Measurements from ENCODE around the gene OPN1LW. TPM values are rescaled to one million over a fixed set of nuclear protein-coding genes. Genes with fewer than 3 reads are reported as not detected.

OPN1LW gene
- total RNA-seq, 1 experiment from 2014 or later, result not detected

DNA sequence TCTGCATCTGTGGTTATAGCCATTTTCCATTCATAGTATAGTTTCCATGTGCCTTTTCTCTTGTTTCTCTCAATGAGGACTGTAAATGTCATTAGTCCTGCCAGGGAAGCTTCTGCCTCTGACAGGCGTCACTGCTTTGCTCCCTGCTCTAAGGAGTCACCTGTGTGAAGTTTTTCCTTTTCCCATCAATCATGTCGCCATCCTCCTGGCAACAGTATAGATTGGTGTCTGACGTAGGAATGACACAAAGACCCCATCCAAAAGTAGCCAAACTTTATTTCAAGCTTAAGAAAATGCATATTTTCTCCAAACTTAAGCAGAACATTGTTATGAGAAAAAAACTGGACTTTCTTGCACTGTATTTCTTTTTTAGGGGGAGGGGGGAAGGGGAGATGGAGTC is 23.5 kb upstream of the OPN1LW start:
- intact Hi-C loops (cut with micrococcal nuclease; ENCODE audit: unreplicated experiment), result no loop called here
- POLR2A ChIA-PET (ENCODE audit: low non-redundant PET), result no interaction called here
- H3K36me3 ChIP-seq (ENCODE audit: insufficient read depth, low read length, poor library complexity, severe bottlenecking), result no peaks in the 10 kb centered on the region
- TF ChIP-seq, protein P1, sequence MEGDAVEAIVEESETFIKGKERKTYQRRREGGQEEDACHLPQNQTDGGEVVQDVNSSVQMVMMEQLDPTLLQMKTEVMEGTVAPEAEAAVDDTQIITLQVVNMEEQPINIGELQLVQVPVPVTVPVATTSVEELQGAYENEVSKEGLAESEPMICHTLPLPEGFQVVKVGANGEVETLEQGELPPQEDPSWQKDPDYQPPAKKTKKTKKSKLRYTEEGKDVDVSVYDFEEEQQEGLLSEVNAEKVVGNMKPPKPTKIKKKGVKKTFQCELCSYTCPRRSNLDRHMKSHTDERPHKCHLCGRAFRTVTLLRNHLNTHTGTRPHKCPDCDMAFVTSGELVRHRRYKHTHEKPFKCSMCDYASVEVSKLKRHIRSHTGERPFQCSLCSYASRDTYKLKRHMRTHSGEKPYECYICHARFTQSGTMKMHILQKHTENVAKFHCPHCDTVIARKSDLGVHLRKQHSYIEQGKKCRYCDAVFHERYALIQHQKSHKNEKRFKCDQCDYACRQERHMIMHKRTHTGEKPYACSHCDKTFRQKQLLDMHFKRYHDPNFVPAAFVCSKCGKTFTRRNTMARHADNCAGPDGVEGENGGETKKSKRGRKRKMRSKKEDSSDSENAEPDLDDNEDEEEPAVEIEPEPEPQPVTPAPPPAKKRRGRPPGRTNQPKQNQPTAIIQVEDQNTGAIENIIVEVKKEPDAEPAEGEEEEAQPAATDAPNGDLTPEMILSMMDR (conservative IDR thresholded peaks at IDR 0.05; ENCODE audit: low read depth, low read length), result no peak
- TF ChIP-seq EZH2 (IDR thresholded peaks at IDR 0.05; ENCODE audit: borderline replicate concordance, low read depth, low read length, poor library complexity, severe bottlenecking), result no peak
- no TSS peak for BruUV-seq (replicated peaks)
- no peak for DNase-seq (ENCODE audit: low spot score)
- CTCF ChIA-PET, result no interaction called here
- H3K27me3 ChIP-seq (replicated peaks; ENCODE audit: insufficient read depth, low read depth, low read length, poor library complexity), result no peaks in the 10 kb centered on the region
- no peaks in the 10 kb centered on the region for H3K4me1 ChIP-seq (ENCODE audit: insufficient read depth, low read length, poor library complexity, severe bottlenecking)
- H3K4me3 ChIP-seq (ENCODE audit: low read depth, low read length, poor library complexity, severe bottlenecking), result no peak overlapping the region
- no peaks in the 10 kb centered on the region for H3K9me3 ChIP-seq (ENCODE audit: low read depth, low read length, poor library complexity, severe bottlenecking)
- H3K27ac ChIP-seq (ENCODE audit: low read depth, low read length, poor library complexity, severe bottlenecking), result no peak overlapping the region

DNA sequence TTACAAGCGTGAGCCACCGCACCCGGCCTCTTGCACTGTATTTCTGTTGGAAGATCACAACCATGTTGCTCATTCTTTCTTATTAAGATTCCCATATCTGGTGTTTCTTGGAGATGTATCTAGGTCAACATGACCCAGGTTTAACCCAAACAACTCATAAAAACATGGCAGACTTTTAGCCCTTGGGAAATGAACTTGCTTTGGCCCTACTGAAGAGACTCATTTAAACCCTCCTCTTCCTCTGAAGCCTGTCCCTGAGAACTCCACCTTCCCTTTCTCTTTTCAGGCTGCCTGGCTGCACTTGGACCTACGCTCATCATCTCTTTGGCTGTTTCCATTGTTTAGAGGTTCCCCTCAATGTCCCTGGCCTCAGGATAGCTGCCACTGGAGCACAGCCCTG is 22.8 kb upstream of the OPN1LW start:
- Histone ChIP-seq H3K4me3 (ENCODE audit: low read depth, low read length, poor library complexity, severe bottlenecking) (no peak overlapping the region), H3K9me3 (ENCODE audit: low read depth, low read length, poor library complexity, severe bottlenecking) (no peaks in the 10 kb centered on the region), H3K27me3 (replicated peaks; ENCODE audit: insufficient read depth, low read depth, low read length, poor library complexity) (no peaks in the 10 kb centered on the region), H3K4me1 (ENCODE audit: insufficient read depth, low read length, poor library complexity, severe bottlenecking) (no peaks in the 10 kb centered on the region), H3K36me3 (ENCODE audit: insufficient read depth, low read length, poor library complexity, severe bottlenecking) (no peaks in the 10 kb centered on the region), H3K27ac (ENCODE audit: low read depth, low read length, poor library complexity, severe bottlenecking) (no peak overlapping the region)
- DNase-seq (ENCODE audit: low spot score), result no peak
- no TSS peak for BruUV-seq (replicated peaks)
- POLR2A ChIA-PET (ENCODE audit: low non-redundant PET), result no interaction called here
- CTCF ChIA-PET, result no interaction called here
- no peak for TF ChIP-seq EZH2 (IDR thresholded peaks at IDR 0.05; ENCODE audit: borderline replicate concordance, low read depth, low read length, poor library complexity, severe bottlenecking)
- intact Hi-C loops (cut with micrococcal nuclease; ENCODE audit: unreplicated experiment), result no loop called here

DNA sequence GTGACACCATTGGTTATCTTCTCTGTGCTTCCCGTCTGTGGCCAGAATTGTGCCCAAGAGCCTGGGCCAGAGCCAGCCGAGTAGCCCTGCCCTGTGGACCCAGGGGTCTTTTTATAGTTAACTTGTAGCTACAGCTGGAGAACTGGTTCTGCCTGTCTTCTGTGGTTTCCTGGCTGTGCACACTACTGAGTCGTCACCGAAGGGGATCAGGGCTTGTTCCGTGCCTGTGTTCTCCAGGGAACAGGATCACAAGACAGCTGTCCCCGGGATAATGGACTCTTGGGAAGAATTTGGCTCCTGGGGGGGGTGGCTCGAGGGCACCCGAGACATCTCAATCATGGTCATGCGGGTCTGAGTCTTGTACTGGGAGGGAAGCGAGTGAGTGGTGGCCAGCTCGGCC is 22.1 kb upstream of the OPN1LW start:
- no peak for DNase-seq (ENCODE audit: low spot score)
- no peak for TF ChIP-seq EZH2 (IDR thresholded peaks at IDR 0.05; ENCODE audit: borderline replicate concordance, low read depth, low read length, poor library complexity, severe bottlenecking)
- TF ChIP-seq, protein P1 (conservative IDR thresholded peaks at IDR 0.05; ENCODE audit: low read depth, low read length), result no peak
- ChIA-PET CTCF (no interaction called here), POLR2A (ENCODE audit: low non-redundant PET) (no interaction called here)
- Histone ChIP-seq H3K27me3 (replicated peaks; ENCODE audit: insufficient read depth, low read depth, low read length, poor library complexity) (no peaks in the 10 kb centered on the region), H3K4me3 (ENCODE audit: low read depth, low read length, poor library complexity, severe bottlenecking) (no peak overlapping the region), H3K4me1 (ENCODE audit: insufficient read depth, low read length, poor library complexity, severe bottlenecking) (no peaks in the 10 kb centered on the region), H3K27ac (ENCODE audit: low read depth, low read length, poor library complexity, severe bottlenecking) (no peak overlapping the region), H3K9me3 (ENCODE audit: low read depth, low read length, poor library complexity, severe bottlenecking) (no peaks in the 10 kb centered on the region), H3K36me3 (ENCODE audit: insufficient read depth, low read length, poor library complexity, severe bottlenecking) (no peaks in the 10 kb centered on the region)
- no TSS peak for BruUV-seq (replicated peaks)
- intact Hi-C loops (cut with micrococcal nuclease; ENCODE audit: unreplicated experiment), result no loop called here
